GM12878 (cell line): ENCODE measurements around the gene WNT11. TPM values are rescaled to one million over a fixed set of nuclear protein-coding genes. Genes with fewer than 3 reads are reported as not detected.

ENCODE experiments used
- ATAC-seq: fragments of 200-7000 bp; cut with Tn5 transposase; 3 replicates; pipeline ENCODE4 v1.9.1; 2020; ENCODE audit warnings: mild to moderate bottlenecking, moderate library complexity
- BruUV-seq: library from RNA; stranded (reverse); fragments of 400-500 nt; replicated peaks from 2 replicates; lab custom pipeline; 2021; lab: Mats Ljungman, UMichigan
- CTCF ChIA-PET: fragments of 300-600 bp; sonication (Branson Sonifier 250); formaldehyde crosslinking; extraction: SDS; loops from one replicate; lab custom pipeline; 2021; ENCODE audit warnings: inconsistent platforms; lab: Yijun Ruan, JAX
- POLR2A ChIA-PET: fragments of 350-600 bp; formaldehyde crosslinking; extraction: SDS; loops from one replicate; lab custom pipeline; 2021; ENCODE audit warnings: inconsistent platforms; lab: Charles Lee
- RAD21 ChIA-PET: fragments of 300-600 bp; sonication (Branson Sonifier 250); formaldehyde crosslinking; loops from one replicate; lab custom pipeline; 2023; ENCODE audit warnings: antibody characterized with exemption; ENCODE audit not compliant: unreplicated experiment; lab: Charles Lee
- SMC1A ChIA-PET: fragments of 300-600 bp; sonication (Branson Sonifier 250); formaldehyde crosslinking; loops from one replicate; lab custom pipeline; 2023; ENCODE audit not compliant: unreplicated experiment, uncharacterized antibody; lab: Charles Lee
- DNase-seq: peaks from one replicate; pipeline ENCODE4 v3.0.0-alpha.2; 2011; ENCODE audit warnings: low read depth, low spot score
- FAIRE-seq: peaks from 3 replicates; lab custom pipeline; 2011; peaks lifted over from hg19 to GRCh38; lab: Jason Lieb, UNC
- H2AFZ ChIP-seq: 2 replicates; pipeline ENCODE4 v1.6.0; 2011; ENCODE audit warnings: low read depth, low read length, control low read depth; ENCODE audit not compliant: control insufficient read depth
- H3K27ac ChIP-seq: 2 replicates; pipeline ENCODE4 v1.5.1; 2011; ENCODE audit warnings: control low read depth; ENCODE audit not compliant: control insufficient read depth, insufficient read depth
- H3K27me3 ChIP-seq, 2 experiments: replicated peaks in 1 of 2; 2 replicates each; pipeline versions ENCODE4 v1.6.0 to v1.6.1; 2011; ENCODE audit warnings: low read length in 1 of 2; ENCODE audit not compliant: control insufficient read depth in 2 of 2, insufficient read depth in 2 of 2
- H3K36me3 ChIP-seq, 2 experiments: 2 replicates each; pipeline ENCODE4 v1.5.1; 2011; ENCODE audit warnings: low read length in 1 of 2; ENCODE audit not compliant: control insufficient read depth in 2 of 2, insufficient read depth in 2 of 2
- H3K4me1 ChIP-seq: 2 replicates; pipeline ENCODE4 v1.6.1; 2011; ENCODE audit warnings: mild to moderate bottlenecking, low read length, moderate library complexity, mixed read lengths; ENCODE audit not compliant: control insufficient read depth, insufficient read depth
- H3K4me2 ChIP-seq: 2 replicates; pipeline ENCODE4 v1.6.0; 2011; ENCODE audit warnings: control low read depth; ENCODE audit not compliant: control insufficient read depth, insufficient read depth
- H3K4me3 ChIP-seq: fragments of 200-600 bp; sonication (generic); 2 replicates; pipeline ENCODE4 v1.5.1; 2016
- H3K79me2 ChIP-seq: 2 replicates; pipeline ENCODE4 v1.6.0; 2011; ENCODE audit warnings: low read length; ENCODE audit not compliant: control insufficient read depth, insufficient read depth
- H3K9ac ChIP-seq: 2 replicates; pipeline ENCODE4 v1.8.0; 2011; ENCODE audit warnings: low read length, control low read depth, mixed read lengths; ENCODE audit not compliant: control insufficient read depth, insufficient read depth
- H3K9me3 ChIP-seq: replicated peaks from 3 replicates; pipeline ENCODE4 v1.5.1; 2011; ENCODE audit warnings: mild to moderate bottlenecking, low read length; ENCODE audit not compliant: control insufficient read depth, insufficient read depth
- H4K20me1 ChIP-seq: 2 replicates; pipeline ENCODE4 v1.6.0; 2011; ENCODE audit not compliant: control insufficient read depth, insufficient read depth
- ASH2L ChIP-seq: fragments of 300-600, 200-600 bp; sonication (generic); IDR thresholded peaks from 2 replicates; pipeline ENCODE4 v1.6.1; 2017; ENCODE audit warnings: low read depth, mild to moderate bottlenecking, borderline replicate concordance
- EGR1 ChIP-seq, 2 experiments: IDR thresholded peaks; 1 replicate in 1 of 2; 2 replicates in 1 of 2; pipeline ENCODE4 v1.6.1; 2011 to 2012; ENCODE audit warnings: low read depth in 2 of 2, low read length in 2 of 2, borderline replicate concordance in 1 of 2, mild to moderate bottlenecking in 1 of 2, moderate library complexity in 1 of 2
- JUND ChIP-seq: IDR thresholded peaks from 2 replicates; pipeline ENCODE4 v1.6.1; 2012; ENCODE audit warnings: low read depth, mild to moderate bottlenecking, low read length, improper control_type of control experiment, moderate library complexity
- KDM1A ChIP-seq: fragments of 200-600 bp; sonication (generic); IDR thresholded peaks from 2 replicates; pipeline ENCODE4 v1.6.1; 2016; ENCODE audit warnings: borderline replicate concordance
- LARP7 ChIP-seq: fragments of 450-650 bp; IDR thresholded peaks from 2 replicates; pipeline ENCODE4 v1.6.1; 2017; ENCODE audit warnings: mild to moderate bottlenecking
- MXI1 ChIP-seq: fragments of 150-350 bp; IDR thresholded peaks from 2 replicates; pipeline ENCODE4 v1.6.1; 2011; ENCODE audit warnings: low read depth, mild to moderate bottlenecking, inconsistent platforms, low read length, improper control_type of control experiment
- NR2C1 ChIP-seq: fragments of 450-650 bp; IDR thresholded peaks from 2 replicates; pipeline ENCODE4 v1.6.1; 2017; ENCODE audit warnings: antibody characterized with exemption, mild to moderate bottlenecking, moderate library complexity
- RUNX3 ChIP-seq: IDR thresholded peaks from 2 replicates; pipeline ENCODE4 v1.6.1; 2012; ENCODE audit warnings: low read length, inconsistent platforms
- TCF3 ChIP-seq: IDR thresholded peaks from 2 replicates; pipeline ENCODE4 v1.6.1; 2012; ENCODE audit warnings: low read depth, mild to moderate bottlenecking, low read length, borderline replicate concordance; ENCODE audit not compliant: insufficient read depth
- ZNF384 ChIP-seq: IDR thresholded peaks from 2 replicates; pipeline ENCODE4 v1.6.1; 2012; ENCODE audit warnings: low read depth, mild to moderate bottlenecking, low read length, improper control_type of control experiment, borderline replicate concordance
- WGBS: methylation state at CpG from one replicate; pipeline ENCODE4 v1.1.6; 2016; ENCODE audit warnings: low lambda C conversion rate; ENCODE audit not compliant: insufficient replicate concordance, insufficient coverage; ENCODE audit errors: missing lambda C conversion rate; 5-methylcytosine and 5-hydroxymethylcytosine counted together
- in situ Hi-C: fragments of 300-500 bp; cut with MboI; formaldehyde crosslinking; loops from 9 replicates; pipeline ENCODE4 v1.14.3; 2018; ENCODE audit warnings: mixed read lengths
- intact Hi-C: fragments of 100-400 bp; cut with micrococcal nuclease; formaldehyde crosslinking; loops from one replicate; pipeline ENCODE4 v1.14.2; 2022; ENCODE audit not compliant: unreplicated experiment
- polyA plus RNA-seq, 11 experiments: library from polyadenylated mRNA; depleted of rRNA in 4 of 11; unstranded in 6 of 11; stranded (reverse) in 5 of 11; fragments of >200 nt; fragmentation: Nextera tagmentation in 4 of 11; fragmentation: Illumina TruSeq in 1 of 11; extraction: Ambion mirVana in 4 of 11; extraction: Trizol in 1 of 11; gene quantifications; 1 replicate in 1 of 11; 2 replicates in 10 of 11; pipeline versions ENCODE4 v1.2.1 to v1.2.3, GENCODE V29; 2011 to 2016; ENCODE audit warnings: inconsistent platforms in 2 of 11, missing spikeins in 2 of 11, low read depth in 1 of 11
- total RNA-seq, 4 experiments: library from RNA; depleted of rRNA in 3 of 4; stranded (reverse); fragments of >200 nt in 3 of 4; fragmentation: Illumina TruSeq in 1 of 4; extraction: Trizol in 1 of 4; gene quantifications; 2 replicates each; pipeline versions ENCODE4 v1.2.1 to v1.2.3, GENCODE V29; 2013 to 2021
- TF ChIP-seq, protein P1 (sequence below): IDR thresholded peaks from 2 replicates; pipeline ENCODE4 v1.6.1; 2012; ENCODE audit warnings: improper control_type of control experiment, low read depth, low read length; ENCODE audit not compliant: insufficient replicate concordance
- TF ChIP-seq, protein P2 (sequence below): fragments of 450-650 bp; formaldehyde crosslinking; IDR thresholded peaks from 2 replicates; pipeline ENCODE4 v1.5.0; 2022; ENCODE audit warnings: mild to moderate bottlenecking, missing genetic modification characterization

The WNT11 gene
- total and polyA plus RNA-seq, 10 of the 15 experiments (the other 5 are each of a cell fraction or from before 2014, with no cell fraction given), result 0.05 to 0.19 TPM; not detected in 8

DNA sequence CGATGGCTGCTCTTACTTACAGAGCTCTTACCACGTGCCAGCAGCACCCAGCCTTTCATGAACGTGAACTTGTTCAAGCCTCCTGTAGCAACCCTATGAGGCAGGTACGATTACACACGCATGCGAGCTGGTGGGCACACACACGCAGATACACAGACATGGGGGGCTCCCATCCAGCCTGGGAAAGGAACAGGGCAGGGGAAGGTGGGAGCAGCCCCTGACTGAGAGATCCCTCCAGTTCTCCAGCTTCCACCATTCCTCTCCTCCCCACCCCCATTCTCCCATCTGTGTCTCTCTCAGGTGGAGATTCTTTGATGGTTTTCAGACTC, 37.6 kb upstream of the WNT11 start:
- Histone ChIP-seq H3K9me3 (no peaks in the 10 kb centered on the region), H2AFZ (no peak overlapping the region), H3K4me2 (no peak overlapping the region), H3K79me2 (no peaks in the 10 kb centered on the region), H3K36me3 (no peaks in the 10 kb centered on the region), H3K4me3 (no peak overlapping the region), H3K4me1 (no peaks in the 10 kb centered on the region), H3K9ac (no peak overlapping the region), H3K27me3 (peaks cover 0 to 3% of the 10 kb centered on the region in 2 experiments; a peak in 2 of 4 replicates), H3K27ac (no peak overlapping the region), H4K20me1 (peaks cover 3% of the 10 kb centered on the region)
- 64% methylated on average over 7 of the region's 7 CpGs for WGBS
- POLR2A ChIA-PET, result interaction anchor here (0.7 kb wide), 1 partner anchor 9 kb away, joined by 4 read pairs; no protein-coding TSS in a partner anchor
- CTCF ChIA-PET, result interaction anchor here (1.0 kb wide), 1 partner anchor 36 kb away, joined by 4 read pairs; no protein-coding TSS in a partner anchor
- FAIRE-seq, result no peak
- in situ Hi-C loops (no loop called here), intact Hi-C loops (no loop called here)
- no TSS peak for BruUV-seq
- no peak for DNase-seq
- ATAC-seq, result no peak
- RAD21 ChIA-PET, result no interaction called here
- TF ChIP-seq TCF3, result no peak
- TF ChIP-seq RUNX3, result no peak
- TF ChIP-seq, protein P1, sequence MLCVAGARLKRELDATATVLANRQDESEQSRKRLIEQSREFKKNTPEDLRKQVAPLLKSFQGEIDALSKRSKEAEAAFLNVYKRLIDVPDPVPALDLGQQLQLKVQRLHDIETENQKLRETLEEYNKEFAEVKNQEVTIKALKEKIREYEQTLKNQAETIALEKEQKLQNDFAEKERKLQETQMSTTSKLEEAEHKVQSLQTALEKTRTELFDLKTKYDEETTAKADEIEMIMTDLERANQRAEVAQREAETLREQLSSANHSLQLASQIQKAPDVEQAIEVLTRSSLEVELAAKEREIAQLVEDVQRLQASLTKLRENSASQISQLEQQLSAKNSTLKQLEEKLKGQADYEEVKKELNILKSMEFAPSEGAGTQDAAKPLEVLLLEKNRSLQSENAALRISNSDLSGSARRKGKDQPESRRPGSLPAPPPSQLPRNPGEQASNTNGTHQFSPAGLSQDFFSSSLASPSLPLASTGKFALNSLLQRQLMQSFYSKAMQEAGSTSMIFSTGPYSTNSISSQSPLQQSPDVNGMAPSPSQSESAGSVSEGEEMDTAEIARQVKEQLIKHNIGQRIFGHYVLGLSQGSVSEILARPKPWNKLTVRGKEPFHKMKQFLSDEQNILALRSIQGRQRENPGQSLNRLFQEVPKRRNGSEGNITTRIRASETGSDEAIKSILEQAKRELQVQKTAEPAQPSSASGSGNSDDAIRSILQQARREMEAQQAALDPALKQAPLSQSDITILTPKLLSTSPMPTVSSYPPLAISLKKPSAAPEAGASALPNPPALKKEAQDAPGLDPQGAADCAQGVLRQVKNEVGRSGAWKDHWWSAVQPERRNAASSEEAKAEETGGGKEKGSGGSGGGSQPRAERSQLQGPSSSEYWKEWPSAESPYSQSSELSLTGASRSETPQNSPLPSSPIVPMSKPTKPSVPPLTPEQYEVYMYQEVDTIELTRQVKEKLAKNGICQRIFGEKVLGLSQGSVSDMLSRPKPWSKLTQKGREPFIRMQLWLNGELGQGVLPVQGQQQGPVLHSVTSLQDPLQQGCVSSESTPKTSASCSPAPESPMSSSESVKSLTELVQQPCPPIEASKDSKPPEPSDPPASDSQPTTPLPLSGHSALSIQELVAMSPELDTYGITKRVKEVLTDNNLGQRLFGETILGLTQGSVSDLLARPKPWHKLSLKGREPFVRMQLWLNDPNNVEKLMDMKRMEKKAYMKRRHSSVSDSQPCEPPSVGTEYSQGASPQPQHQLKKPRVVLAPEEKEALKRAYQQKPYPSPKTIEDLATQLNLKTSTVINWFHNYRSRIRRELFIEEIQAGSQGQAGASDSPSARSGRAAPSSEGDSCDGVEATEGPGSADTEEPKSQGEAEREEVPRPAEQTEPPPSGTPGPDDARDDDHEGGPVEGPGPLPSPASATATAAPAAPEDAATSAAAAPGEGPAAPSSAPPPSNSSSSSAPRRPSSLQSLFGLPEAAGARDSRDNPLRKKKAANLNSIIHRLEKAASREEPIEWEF, result no peak
- no peak for TF ChIP-seq ZNF384
- TF ChIP-seq, protein P2, sequence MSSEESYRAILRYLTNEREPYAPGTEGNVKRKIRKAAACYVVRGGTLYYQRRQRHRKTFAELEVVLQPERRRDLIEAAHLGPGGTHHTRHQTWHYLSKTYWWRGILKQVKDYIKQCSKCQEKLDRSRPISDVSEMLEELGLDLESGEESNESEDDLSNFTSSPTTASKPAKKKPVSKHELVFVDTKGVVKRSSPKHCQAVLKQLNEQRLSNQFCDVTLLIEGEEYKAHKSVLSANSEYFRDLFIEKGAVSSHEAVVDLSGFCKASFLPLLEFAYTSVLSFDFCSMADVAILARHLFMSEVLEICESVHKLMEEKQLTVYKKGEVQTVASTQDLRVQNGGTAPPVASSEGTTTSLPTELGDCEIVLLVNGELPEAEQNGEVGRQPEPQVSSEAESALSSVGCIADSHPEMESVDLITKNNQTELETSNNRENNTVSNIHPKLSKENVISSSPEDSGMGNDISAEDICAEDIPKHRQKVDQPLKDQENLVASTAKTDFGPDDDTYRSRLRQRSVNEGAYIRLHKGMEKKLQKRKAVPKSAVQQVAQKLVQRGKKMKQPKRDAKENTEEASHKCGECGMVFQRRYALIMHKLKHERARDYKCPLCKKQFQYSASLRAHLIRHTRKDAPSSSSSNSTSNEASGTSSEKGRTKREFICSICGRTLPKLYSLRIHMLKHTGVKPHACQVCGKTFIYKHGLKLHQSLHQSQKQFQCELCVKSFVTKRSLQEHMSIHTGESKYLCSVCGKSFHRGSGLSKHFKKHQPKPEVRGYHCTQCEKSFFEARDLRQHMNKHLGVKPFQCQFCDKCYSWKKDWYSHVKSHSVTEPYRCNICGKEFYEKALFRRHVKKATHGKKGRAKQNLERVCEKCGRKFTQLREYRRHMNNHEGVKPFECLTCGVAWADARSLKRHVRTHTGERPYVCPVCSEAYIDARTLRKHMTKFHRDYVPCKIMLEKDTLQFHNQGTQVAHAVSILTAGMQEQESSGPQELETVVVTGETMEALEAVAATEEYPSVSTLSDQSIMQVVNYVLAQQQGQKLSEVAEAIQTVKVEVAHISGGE (CRISPR knock-in tag), result no peak
- no peak for TF ChIP-seq MXI1
- TF ChIP-seq ASH2L, result no peak
- no peak for TF ChIP-seq JUND
- no peak for TF ChIP-seq LARP7
- TF ChIP-seq NR2C1, result no peak
- TF ChIP-seq KDM1A, result no peak
- no peak for TF ChIP-seq EGR1 (IDR thresholded peaks at IDR 0.05; ENCODE audit: borderline replicate concordance in 1 of 2, low read depth in 2 of 2, low read length in 2 of 2)
- SMC1A ChIA-PET, result no interaction called here
